G401.6 (cell line): ENCODE data around the gene PPP2CA.
"Not testable (repeated sequence)": the region's sequence is repeated elsewhere in the genome, so short reads cannot be mapped to it uniquely, and the experiment has no call there.

Experiments
- FAIRE-seq: peaks from 2 replicates; lab custom pipeline; 2012; peaks lifted over from hg19 to GRCh38; lab: Jason Lieb, UNC

Gene PPP2CA

DNA sequence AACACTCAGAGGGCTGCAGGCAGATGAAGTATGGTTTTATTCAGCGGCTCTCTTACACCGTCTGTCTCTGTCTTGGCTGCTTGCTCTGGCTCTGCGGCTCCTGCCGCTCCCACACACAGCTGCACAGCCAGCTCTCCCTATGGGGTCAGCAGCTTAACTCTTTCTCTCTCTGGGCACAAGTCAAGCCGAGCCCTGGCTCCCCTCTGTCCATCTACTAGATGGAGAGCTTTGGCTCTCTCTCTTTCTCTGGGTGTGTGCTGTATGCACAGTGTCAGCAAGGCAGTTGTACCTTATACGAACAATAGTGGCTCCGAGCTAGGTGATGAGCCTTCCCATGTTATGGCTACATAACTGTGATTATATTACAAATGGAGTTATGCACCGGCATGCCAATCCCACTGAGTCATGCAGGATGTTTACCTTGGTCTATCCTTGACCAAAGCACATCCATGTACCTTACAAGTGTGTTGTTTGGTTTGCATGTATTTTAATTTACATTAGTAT lies 19.3 kb upstream of the PPP2CA start:
- no peak for FAIRE-seq

- FAIRE-seq, result no peak
Measured at GRCh38 chr5:134242146-134242545, 16.3 kb upstream of the PPP2CA start.

- peak; percentile 73 for FAIRE-seq
Measured at GRCh38 chr5:134240421-134240962, 14.6 kb upstream of the PPP2CA start.

- no peak for FAIRE-seq
Measured at GRCh38 chr5:134236820-134237219, 10.9 kb upstream of the PPP2CA start.

GRCh38 chr5:134236318-134236717 lies 10.4 kb upstream of the PPP2CA start:
- no peak for FAIRE-seq

DNA sequence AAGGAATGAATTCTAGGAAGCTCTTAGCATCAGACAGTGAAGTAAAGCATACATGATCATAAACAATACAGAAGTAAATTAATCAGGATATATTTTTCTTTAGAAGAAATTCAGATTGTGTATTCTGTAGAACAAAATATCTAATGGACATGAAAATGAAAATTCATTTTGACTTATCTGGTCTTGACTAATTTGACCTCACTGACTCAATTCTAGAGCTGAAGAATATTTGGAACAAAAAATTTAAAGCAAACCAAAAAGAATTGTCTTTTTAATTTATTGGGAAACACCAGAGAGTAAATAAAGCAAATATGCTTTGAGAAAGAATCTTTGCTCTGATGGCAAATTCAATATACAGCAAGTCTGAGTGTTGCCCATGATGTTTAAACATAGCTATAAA lies 2.8 kb upstream of the PPP2CA start:
- no peak for FAIRE-seq

- FAIRE-seq, result no peak
Measured at GRCh38 chr5:134227776-134228175, 1.9 kb upstream of the PPP2CA start.

- FAIRE-seq, result no peak
Measured at GRCh38 chr5:134227259-134227658, 1.4 kb upstream of the PPP2CA start.

DNA sequence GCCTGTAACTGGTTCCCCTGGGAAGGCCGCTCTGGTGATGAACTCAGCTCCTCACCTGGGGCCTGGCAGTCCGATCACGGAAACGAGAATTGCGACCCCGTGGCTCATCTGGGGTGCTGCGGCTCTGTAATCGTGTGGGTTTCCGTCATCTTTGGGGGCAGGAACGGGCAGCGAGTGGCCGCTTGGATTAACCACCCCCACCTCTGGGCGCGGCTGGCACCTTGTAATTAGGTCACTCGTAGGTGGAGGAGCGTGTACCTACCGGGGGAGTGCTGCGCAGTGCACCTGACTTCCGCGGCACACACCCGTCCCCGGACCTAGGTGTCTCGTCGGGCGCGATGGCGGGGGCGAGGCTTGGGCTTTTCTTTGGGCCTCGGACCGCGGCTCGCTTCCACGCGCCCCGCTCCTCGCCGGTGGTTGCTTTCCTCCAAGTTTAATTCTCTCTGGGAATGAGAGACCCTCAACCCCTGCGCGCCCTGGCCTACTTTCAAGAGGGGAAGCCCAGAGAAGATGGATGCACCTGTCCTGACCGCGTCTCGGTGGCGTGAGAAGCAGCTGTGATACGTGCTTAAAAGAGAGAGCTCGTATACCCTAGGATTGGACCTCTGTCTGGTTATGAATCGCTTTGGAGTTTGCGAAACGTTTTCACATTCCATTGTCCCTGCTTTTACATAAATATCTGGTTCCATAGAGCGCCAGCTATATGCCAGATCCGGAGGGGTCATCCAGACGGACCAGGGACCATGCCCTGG lies 744 bp upstream of the PPP2CA start:
- no peak for FAIRE-seq

- FAIRE-seq, result no peak
Measured at GRCh38 chr5:134224888-134225779, 739 bp downstream of the PPP2CA start.

GRCh38 chr5:134223406-134224248 lies 2.2 kb downstream of the PPP2CA start:
- FAIRE-seq, result no peak

GRCh38 chr5:134221690-134222089 lies 4.2 kb downstream of the PPP2CA start:
- not testable (repeated sequence) for FAIRE-seq

GRCh38 chr5:134215757-134216156 lies 10.1 kb downstream of the PPP2CA start:
- FAIRE-seq, result no peak

DNA sequence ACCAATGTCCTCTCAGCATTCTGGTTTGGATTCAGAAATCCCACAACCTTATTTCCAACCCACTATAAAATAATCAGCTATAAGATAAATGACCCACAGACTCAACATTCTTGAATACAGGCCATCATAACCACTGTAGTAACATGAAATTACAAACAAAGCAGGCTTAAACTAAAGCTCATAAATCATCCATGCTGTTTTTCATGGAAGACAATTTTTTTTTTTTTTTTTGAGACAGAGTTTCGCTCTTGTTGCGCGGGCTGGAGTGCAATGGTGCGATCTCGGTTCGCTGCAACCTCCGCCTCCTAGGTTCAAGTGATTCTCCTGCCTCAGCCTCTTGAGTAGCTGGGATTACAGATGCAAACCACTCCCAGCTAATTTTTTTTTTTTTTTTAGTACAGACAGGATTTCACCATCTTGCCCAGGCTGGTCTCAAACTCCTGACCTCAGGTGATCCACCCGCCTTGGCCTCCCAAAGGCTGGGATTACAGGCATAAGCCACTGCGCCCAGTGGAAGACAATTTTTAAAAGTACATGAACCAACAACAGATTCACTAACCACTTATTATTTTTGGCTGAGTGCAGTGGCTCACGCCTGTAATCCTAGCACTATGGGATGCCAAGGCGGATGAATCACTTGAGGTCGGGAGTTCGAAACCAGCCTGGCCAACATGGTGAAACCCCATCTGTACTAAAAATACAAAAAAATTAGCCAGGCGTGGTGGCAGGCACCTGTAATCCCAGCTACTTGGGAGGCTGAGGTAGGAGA lies 14.4 kb downstream of the PPP2CA start:
- not testable (repeated sequence) for FAIRE-seq

DNA sequence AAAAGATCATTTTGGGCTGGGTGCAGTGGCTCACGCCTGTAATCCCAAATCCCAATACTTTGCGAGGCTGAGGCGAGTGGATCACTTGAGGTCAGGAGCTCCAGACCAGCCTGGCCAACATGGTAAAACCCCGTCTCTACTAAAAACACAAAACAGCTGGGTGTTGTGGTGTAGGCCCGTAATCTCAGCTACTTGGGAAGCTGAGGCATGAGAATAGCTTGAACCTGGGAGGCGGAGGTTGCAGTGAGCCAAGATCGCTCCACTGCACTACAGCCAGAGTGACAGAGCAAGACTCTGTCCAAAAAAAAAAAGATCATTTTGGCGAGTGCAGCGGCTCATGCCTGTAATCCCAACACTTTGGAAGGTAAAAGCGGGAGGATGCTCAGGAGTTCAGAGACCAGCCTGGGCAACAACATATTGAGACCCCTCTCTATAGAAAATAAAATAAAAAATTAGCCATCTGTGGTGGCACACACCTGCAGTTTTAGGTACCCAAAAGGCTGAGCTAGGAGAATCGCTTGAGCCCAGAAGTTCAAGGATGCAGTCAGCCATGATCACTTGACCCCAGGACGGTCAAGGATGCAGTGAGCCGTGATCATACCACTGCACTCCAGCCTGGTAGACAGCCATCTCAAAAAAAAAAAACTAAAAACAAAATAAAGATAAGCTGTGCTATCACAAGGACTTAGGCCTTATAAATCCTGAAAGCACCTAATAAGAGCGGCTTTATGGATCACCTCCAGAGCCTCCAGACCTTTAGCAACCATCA lies 16.2 kb downstream of the PPP2CA start:
- FAIRE-seq, result no peak

- FAIRE-seq, result no peak
Measured at GRCh38 chr5:134207696-134208095, 18.2 kb downstream of the PPP2CA start.

DNA sequence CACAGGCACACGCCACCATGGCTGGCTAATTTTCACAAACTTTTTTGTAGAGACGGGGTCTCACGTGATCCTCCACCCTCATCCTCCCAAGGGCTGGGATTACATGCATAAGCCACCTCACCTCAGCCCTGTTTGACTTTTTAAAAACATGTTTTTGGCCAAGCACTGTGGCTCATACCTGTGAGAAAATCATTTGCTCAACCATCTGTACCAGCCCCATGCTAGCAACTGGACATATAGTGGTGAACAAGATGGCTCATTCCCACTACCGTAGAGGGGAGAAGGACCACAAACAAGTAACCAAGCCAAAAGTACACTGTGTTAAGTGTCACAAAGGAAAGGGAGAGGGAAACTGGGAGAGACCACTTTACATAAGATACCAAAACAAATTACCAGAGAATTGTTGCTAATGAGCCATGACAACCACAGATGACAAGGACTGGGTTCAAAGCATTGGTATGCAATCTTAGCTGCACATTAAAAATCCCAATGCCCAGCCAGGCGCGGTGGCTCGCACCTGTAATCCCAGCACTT lies 19.2 kb downstream of the PPP2CA start:
- FAIRE-seq, result no peak

DNA sequence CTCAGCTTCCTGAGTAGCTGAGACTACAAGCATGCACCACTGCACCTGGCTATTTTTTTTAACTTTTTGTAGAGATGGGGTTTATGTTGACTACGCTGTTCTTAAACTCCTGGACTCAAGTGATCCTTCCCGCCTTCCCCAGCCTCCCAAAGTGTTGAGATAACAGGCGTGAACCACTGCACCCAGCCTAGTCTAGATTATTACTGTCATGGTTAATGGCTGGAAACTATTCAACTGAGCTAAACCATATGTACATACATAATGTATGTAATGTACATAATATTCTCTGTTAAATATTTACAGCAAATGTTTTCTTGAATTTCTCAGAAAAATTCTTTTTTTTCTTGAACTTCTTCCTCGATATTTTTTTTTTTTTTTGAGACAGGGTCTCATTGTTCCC lies 21.3 kb downstream of the PPP2CA start:
- FAIRE-seq, result no peak

GRCh38 chr5:134203630-134204029 lies 22.2 kb downstream of the PPP2CA start:
- FAIRE-seq, result no peak

- FAIRE-seq, result no peak
Measured at GRCh38 chr5:134195666-134196065, 30.2 kb downstream of the PPP2CA start.
